Natural killer cell treated with Interleukin-12 subunit alpha and Interleukin-12 subunit beta and Interleukin-15 and Interleukin-18, amount 100 ng/mL, for 72 hours (primary cell): Measurements from ENCODE around the gene SPON1. TPM values are rescaled to one million over a fixed set of nuclear protein-coding genes. Genes with fewer than 3 reads are reported as not detected.
"Not testable (repeated sequence)": the region's sequence is repeated elsewhere in the genome, so short reads cannot be mapped to it uniquely, and the experiment has no call there.

Experiments
- ATAC-seq, 2 donors: fragments of 150-1000 bp; cut with Tn5 transposase in 1 of 2; sonication (Bioruptor Pico), chemical (Tn5 transposase) in 1 of 2; 2 replicates each; pipeline ENCODE4 v1.10.0; 2021
- DNase-seq: peaks from one replicate; pipeline ENCODE4 v3.0.0; 2022; ENCODE audit warnings: low spot score
- H3K27ac Mint-ChIP-seq, 2 donors: 1 replicate in 1 of 2; 2 replicates in 1 of 2; pipeline ENCODE4 v1.8.0; 2022; ENCODE audit warnings: mixed read lengths in 2 of 2, mild to moderate bottlenecking in 1 of 2, moderate library complexity in 1 of 2
- H3K27me3 Mint-ChIP-seq, 2 donors: 1 replicate in 1 of 2; 2 replicates in 1 of 2; pipeline ENCODE4 v1.8.0; 2022; ENCODE audit warnings: mixed read lengths in 2 of 2
- H3K36me3 Mint-ChIP-seq: one replicate; pipeline ENCODE4 v1.8.0; 2022; ENCODE audit warnings: mixed read lengths
- H3K4me1 Mint-ChIP-seq, 2 donors: 1 replicate in 1 of 2; 2 replicates in 1 of 2; pipeline ENCODE4 v1.8.0; 2022; ENCODE audit warnings: low read depth in 2 of 2, mixed read lengths in 2 of 2, mild to moderate bottlenecking in 1 of 2
- H3K4me3 Mint-ChIP-seq: one replicate; pipeline ENCODE4 v1.8.0; 2022; ENCODE audit warnings: mixed read lengths
- H3K9me3 Mint-ChIP-seq: 2 replicates; pipeline ENCODE4 v1.8.0; 2022; ENCODE audit warnings: mixed read lengths
- total RNA-seq, 2 donors: library from RNA; stranded (reverse); gene quantifications; one replicate each; pipeline ENCODE4 v1.2.3, GENCODE V29; 2022

The SPON1 gene
- under 1 TPM in 1 of 2 donors, not detected in 1; 0.10 TPM for total RNA-seq

DNA sequence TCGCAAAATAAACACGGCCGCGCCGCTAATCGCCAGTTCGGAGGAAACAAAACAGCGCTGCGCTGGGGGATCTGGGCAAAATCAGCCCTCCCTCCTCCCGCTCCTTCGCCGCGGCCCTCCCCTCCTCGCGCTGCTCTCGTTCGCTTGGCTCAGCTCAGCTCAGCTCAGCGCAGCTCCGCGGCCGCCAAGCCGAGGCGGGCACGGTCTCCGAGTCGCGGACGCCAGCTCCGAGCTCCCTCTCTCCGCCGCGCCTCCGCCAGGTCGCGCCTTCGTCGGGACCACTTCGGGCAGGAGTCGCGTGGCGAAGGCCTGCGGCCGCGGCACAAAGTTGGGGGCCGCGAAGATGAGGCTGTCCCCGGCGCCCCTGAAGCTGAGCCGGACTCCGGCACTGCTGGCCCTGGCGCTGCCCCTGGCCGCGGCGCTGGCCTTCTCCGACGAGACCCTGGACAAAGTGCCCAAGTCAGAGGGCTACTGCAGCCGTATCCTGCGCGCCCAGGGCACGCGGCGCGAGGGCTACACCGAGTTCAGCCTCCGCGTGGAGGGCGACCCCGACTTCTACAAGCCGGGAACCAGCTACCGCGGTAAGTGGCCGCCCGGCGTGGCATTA, at the start of gene SPON1:
TSS of gene SPON1 (plus strand) at position 162 of the 607 bp plus-strand sequence. CDS start at position 344, 182 bp downstream.
- DNase-seq = no peak
- no peak within 1 kb of the TSS for H3K27ac Mint-ChIP-seq
- peak; percentile 21 to 36 for ATAC-seq
- no peaks in the 10 kb centered on the region for H3K36me3 Mint-ChIP-seq
- no peaks in the 10 kb centered on the region for H3K4me1 Mint-ChIP-seq
- no peak within 1 kb of the TSS for H3K4me3 Mint-ChIP-seq
- no peaks in the 10 kb centered on the region for H3K9me3 Mint-ChIP-seq
- peaks cover 48 to 71% of the 10 kb centered on the region in 2 donors for H3K27me3 Mint-ChIP-seq

- peaks cover 8% of the 10 kb centered on the region for H3K9me3 Mint-ChIP-seq
- peaks cover 15 to 19% of the 10 kb centered on the region in 2 donors for H3K27me3 Mint-ChIP-seq
- ATAC-seq (no peak), DNase-seq (no peak)
- peaks cover 25% of the 10 kb centered on the region for H3K36me3 Mint-ChIP-seq
- H3K4me1 Mint-ChIP-seq = peaks cover 7 to 9% of the 10 kb centered on the region in 2 donors
- H3K27ac Mint-ChIP-seq = no peak overlapping the region
- H3K4me3 Mint-ChIP-seq = no peak overlapping the region
These were observed 45.3 kb upstream of the SPON1 start for GRCh38 chr11:13917264-13917663.

- peaks cover 8% of the 10 kb centered on the region for H3K9me3 Mint-ChIP-seq
- H3K27me3 Mint-ChIP-seq = peaks cover 15 to 19% of the 10 kb centered on the region in 2 donors
- H3K4me1 Mint-ChIP-seq = peaks cover 7 to 10% of the 10 kb centered on the region in 2 donors
- no peak for ATAC-seq
- DNase-seq = no peak
- no peak overlapping the region for H3K27ac Mint-ChIP-seq
- H3K36me3 Mint-ChIP-seq = peaks cover 25% of the 10 kb centered on the region
- H3K4me3 Mint-ChIP-seq = no peak overlapping the region
These were observed 44.6 kb upstream of the SPON1 start for GRCh38 chr11:13917904-13918303.

- DNase-seq = no peak
These were observed 41.8 kb upstream of the SPON1 start for GRCh38 chr11:13920756-13921155.

DNA sequence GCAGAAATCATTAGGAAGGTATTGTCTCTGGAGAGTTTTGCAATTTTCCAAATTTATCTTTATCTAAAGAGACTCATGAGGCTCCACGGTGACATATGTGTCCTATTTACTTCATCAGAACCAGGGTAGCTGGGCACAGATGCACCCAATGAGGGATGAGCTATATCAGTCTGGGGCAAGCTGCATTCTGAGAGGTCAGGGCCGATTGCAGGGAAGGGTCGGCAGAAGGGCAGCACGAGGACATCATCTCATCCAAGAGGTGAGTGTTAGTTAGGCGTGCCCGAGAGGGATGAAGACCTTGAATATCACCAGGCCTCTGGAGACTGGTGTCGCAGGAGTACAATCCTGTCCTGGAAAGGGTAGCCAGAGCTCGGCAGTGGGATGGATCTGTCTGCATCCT, 41.0 kb upstream of the SPON1 start:
- H3K4me3 Mint-ChIP-seq = no peak overlapping the region
- peaks cover 6 to 10% of the 10 kb centered on the region in 2 donors for H3K27me3 Mint-ChIP-seq
- no peak overlapping the region for H3K27ac Mint-ChIP-seq
- peaks cover 1% of the 10 kb centered on the region for H3K9me3 Mint-ChIP-seq
- peaks cover 27 to 34% of the 10 kb centered on the region in 2 donors for H3K4me1 Mint-ChIP-seq
- DNase-seq (no peak), ATAC-seq (no peak)
- peaks cover 13% of the 10 kb centered on the region for H3K36me3 Mint-ChIP-seq

More at GRCh38 chr11:13920756-13921155, 41.8 kb upstream of the SPON1 start:
- Mint-ChIP-seq H3K9me3 (peaks cover 5% of the 10 kb centered on the region), H3K27ac (no peak overlapping the region), H3K27me3 (peaks cover 9 to 18% of the 10 kb centered on the region in 2 donors), H3K4me1 (peaks cover 27 to 32% of the 10 kb centered on the region in 2 donors), H3K4me3 (no peak overlapping the region), H3K36me3 (peaks cover 21% of the 10 kb centered on the region)
- ATAC-seq = no peak

DNA sequence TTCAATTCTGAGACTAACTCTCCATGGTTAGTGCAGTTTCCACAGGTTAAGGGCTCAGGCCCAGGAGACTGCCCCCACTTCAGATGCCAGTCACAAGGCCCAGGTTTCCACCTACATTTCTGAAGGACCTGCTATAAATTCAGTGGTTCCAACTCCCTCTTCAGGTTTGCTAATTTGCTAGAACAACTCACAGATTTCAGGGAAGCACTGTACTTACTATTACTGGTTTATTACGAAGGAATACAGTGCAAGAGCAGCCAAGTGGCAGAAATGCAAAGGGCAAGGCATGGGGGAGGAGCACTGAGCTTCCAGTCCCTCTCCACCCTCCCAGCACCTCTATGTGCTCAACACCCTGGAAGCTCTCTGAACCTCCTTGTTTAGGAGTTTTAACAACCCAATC, 39.3 kb upstream of the SPON1 start:
- Mint-ChIP-seq H3K4me3 (peak overlapping the region; percentile 4), H3K4me1 (peaks cover 27 to 34% of the 10 kb centered on the region in 2 donors), H3K27ac (peak overlapping the region; percentile 79 to 82), H3K36me3 (peaks cover 6% of the 10 kb centered on the region), H3K27me3 (no peaks in the 10 kb centered on the region), H3K9me3 (no peaks in the 10 kb centered on the region)
- ATAC-seq (no peak), DNase-seq (no peak)

DNA sequence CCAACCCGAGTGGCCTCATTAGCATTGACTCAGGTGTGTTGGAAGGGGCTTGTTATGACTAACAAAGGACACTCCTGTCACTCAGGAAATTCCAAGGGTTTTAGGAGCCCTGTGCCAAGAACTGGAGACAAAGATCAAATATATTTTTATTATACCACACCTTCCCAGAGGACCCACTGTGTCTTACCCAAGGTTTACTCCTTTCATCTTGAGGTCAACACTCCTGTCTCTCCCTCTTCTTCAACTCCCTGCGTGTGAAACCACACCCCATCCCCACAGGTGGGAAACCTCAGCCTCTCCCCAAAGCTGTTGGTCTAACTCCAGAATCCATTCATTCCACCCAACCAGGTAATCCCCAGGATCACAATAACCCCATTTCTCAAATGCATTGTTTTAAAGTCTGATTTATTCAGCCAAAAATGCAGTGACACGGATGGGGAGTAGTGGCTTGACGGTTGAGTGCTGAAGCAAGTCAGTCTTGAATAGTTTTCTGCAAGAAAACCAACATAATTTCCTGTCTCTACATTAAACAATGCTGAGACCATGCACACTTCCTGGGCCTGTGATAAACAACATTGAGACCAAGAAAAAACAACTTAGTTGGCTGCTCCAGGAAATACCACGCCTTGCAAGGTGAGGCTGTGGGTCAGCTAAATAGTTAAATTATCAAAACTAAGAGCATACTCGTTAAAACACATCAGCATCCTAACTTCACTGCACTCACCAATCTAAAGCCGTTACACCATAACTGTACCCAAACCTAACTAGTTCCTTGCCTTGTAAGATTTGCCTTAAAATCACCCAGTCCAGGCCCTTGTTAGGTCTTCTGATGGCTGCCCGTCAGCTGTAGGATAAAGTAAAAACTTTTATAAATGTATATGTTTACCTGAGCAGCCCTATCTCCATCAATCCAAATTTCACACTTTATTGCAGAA, 38.5 kb upstream of the SPON1 start:
- H3K27ac Mint-ChIP-seq = peak overlapping the region; percentile 79 to 82
- H3K27me3 Mint-ChIP-seq = no peaks in the 10 kb centered on the region
- H3K4me1 Mint-ChIP-seq = peaks cover 27 to 34% of the 10 kb centered on the region in 2 donors
- H3K9me3 Mint-ChIP-seq = no peaks in the 10 kb centered on the region
- H3K36me3 Mint-ChIP-seq = peaks cover 3% of the 10 kb centered on the region
- ATAC-seq (peak in 1 of 2 donors; percentile 33), DNase-seq (no peak)
- H3K4me3 Mint-ChIP-seq = peak overlapping the region; percentile 78

DNA sequence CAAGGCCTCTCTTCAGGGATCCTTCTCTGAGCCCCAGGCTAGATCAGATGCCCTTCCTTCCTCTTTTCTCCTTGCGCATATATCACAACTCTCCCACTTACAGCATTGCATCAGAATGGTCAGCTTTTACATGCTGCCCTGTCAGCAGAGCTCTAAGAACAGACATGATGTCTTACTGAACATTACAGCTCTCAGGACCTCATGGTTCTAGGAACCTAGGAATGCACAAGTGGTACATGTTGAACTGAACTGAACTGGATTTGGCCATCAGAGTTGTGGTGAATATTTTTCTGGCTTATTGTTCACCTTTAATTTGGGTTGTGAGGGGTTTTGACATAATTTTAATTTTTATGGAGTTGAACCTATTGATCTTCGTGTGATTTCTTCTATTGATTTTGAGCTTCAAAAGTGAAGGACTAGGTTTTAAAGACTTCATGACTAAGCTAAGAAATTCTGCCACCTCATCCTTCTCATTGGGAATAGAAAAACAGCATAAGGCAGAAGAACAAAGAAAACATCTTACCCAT, 37.7 kb upstream of the SPON1 start:
- Mint-ChIP-seq H3K27ac (peak overlapping the region; percentile 10 to 82), H3K27me3 (no peaks in the 10 kb centered on the region), H3K9me3 (no peaks in the 10 kb centered on the region), H3K36me3 (no peaks in the 10 kb centered on the region), H3K4me1 (peaks cover 27 to 34% of the 10 kb centered on the region in 2 donors), H3K4me3 (peak overlapping the region; percentile 78)
- no peak for DNase-seq
- no peak for ATAC-seq

DNA sequence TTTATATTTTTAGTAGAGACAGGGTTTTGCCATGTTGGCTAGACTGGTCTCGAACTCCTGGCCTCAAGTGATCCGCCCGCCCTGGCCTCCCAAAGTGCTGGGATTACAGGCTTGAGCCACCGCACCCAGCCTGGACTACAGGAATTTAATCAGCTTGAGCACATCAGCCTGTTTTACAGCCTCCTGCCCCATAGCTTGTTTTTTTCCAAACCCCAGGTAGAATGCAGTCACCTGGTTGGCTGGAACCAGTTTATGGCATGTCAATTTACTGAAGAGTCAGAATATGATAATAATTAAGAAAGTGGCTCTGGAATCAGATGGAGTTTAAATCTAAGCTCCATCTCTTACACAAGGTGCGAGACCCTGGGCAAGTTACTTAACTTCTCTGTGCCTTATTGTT, 36.2 kb upstream of the SPON1 start:
- not testable (repeated sequence) for H3K4me3 Mint-ChIP-seq, DNase-seq, ATAC-seq, H3K27me3 Mint-ChIP-seq, H3K27ac Mint-ChIP-seq, H3K9me3 Mint-ChIP-seq, H3K36me3 Mint-ChIP-seq
- H3K4me1 Mint-ChIP-seq = peaks cover 27 to 34% of the 10 kb centered on the region in 2 donors

GRCh38 chr11:13926981-13927380, 35.5 kb upstream of the SPON1 start:
- Mint-ChIP-seq H3K4me3 (no peak overlapping the region), H3K9me3 (no peaks in the 10 kb centered on the region), H3K27ac (no peak overlapping the region), H3K36me3 (no peaks in the 10 kb centered on the region), H3K27me3 (no peaks in the 10 kb centered on the region), H3K4me1 (peaks cover 24 to 34% of the 10 kb centered on the region in 2 donors)
- ATAC-seq (no peak), DNase-seq (no peak)

DNA sequence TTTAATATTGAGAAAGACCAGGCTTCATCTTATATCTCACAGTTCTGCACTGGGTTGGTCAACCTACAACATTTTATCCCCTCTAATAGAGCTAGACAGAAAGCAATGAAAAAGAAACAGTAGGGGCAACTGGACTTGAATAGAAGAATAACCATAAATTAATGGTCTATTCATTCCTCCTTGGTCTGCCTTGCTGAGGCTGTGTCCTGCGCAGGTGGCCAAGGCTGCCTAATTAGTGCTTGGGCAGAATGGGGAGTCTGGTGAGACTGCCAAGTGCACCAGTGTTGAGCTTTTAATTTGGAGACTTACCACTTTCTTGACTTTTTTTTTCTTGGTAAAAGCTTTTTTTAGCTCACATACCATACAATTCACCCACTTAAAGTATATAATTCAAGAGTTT, 35.0 kb upstream of the SPON1 start:
- DNase-seq = no peak
- Mint-ChIP-seq H3K4me1 (peaks cover 22 to 32% of the 10 kb centered on the region in 2 donors), H3K27ac (no peak overlapping the region), H3K27me3 (no peaks in the 10 kb centered on the region), H3K9me3 (no peaks in the 10 kb centered on the region), H3K36me3 (no peaks in the 10 kb centered on the region), H3K4me3 (no peak overlapping the region)
- no peak for ATAC-seq

- Mint-ChIP-seq H3K27me3 (no peaks in the 10 kb centered on the region), H3K36me3 (no peaks in the 10 kb centered on the region), H3K27ac (no peak overlapping the region), H3K4me3 (no peak overlapping the region), H3K9me3 (no peaks in the 10 kb centered on the region), H3K4me1 (peaks cover 10 to 20% of the 10 kb centered on the region in 2 donors)
- DNase-seq (no peak), ATAC-seq (peak in 1 of 2 donors; percentile 70)
These were observed 33.8 kb upstream of the SPON1 start for GRCh38 chr11:13928566-13929251.

- no peak for ATAC-seq
- no peaks in the 10 kb centered on the region for H3K36me3 Mint-ChIP-seq
- no peaks in the 10 kb centered on the region for H3K9me3 Mint-ChIP-seq
- H3K4me3 Mint-ChIP-seq = no peak overlapping the region
- no peaks in the 10 kb centered on the region for H3K27me3 Mint-ChIP-seq
- H3K27ac Mint-ChIP-seq = no peak overlapping the region
- no peak for DNase-seq
- peaks cover 4 to 12% of the 10 kb centered on the region in 2 donors for H3K4me1 Mint-ChIP-seq
These were observed 33.1 kb upstream of the SPON1 start for GRCh38 chr11:13929395-13929891.
